Loucy (cell line): ENCODE measurements around the gene LMO2.

ENCODE experiments used
- EZH2phosphoT487 ChIP-seq: fragments of 200-600 bp; IDR thresholded peaks from 2 replicates; pipeline ENCODE4 v1.6.1; 2018; ENCODE audit warnings: antibody characterized with exemption, mild to moderate bottlenecking, moderate library complexity, borderline replicate concordance
- TF ChIP-seq, protein P1 (sequence below): fragments of 200-600 bp; sonication (generic); conservative IDR thresholded peaks from 2 replicates; pipeline ENCODE4 v1.5.1; 2014; ENCODE audit warnings: mild to moderate bottlenecking, antibody characterized with exemption, low read length

DNA sequence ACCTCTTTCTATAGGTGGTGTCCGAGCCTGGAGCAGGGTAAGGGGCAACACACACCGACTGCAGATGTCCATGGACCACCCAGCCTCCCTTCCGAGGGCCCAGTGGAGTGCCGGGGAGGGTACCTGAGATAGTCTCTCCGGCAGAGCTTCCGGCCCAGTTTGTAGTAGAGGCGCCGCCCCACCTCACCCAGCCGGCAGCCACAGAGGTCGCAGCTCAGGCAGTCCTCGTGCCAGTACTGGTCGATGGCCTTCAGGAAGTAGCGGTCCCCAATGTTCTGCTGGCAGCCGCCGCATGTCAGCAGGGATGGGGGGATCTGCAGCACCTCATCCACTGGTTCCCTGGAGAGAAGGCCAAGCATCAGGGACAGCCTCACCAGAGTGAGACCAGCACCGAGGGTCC, 27.4 kb downstream of the LMO2 start:
- TF ChIP-seq, protein P1, sequence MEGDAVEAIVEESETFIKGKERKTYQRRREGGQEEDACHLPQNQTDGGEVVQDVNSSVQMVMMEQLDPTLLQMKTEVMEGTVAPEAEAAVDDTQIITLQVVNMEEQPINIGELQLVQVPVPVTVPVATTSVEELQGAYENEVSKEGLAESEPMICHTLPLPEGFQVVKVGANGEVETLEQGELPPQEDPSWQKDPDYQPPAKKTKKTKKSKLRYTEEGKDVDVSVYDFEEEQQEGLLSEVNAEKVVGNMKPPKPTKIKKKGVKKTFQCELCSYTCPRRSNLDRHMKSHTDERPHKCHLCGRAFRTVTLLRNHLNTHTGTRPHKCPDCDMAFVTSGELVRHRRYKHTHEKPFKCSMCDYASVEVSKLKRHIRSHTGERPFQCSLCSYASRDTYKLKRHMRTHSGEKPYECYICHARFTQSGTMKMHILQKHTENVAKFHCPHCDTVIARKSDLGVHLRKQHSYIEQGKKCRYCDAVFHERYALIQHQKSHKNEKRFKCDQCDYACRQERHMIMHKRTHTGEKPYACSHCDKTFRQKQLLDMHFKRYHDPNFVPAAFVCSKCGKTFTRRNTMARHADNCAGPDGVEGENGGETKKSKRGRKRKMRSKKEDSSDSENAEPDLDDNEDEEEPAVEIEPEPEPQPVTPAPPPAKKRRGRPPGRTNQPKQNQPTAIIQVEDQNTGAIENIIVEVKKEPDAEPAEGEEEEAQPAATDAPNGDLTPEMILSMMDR: no peak
- no peak for TF ChIP-seq EZH2phosphoT487
